Esophagus muscularis mucosa (tissue), 4 donors: ENCODE data around the gene ZNF598. TPM values are rescaled to one million over a fixed set of nuclear protein-coding genes. Genes with fewer than 3 reads are reported as not detected.
A peak's percentile ranks its signal among the peaks of the same experiment; 100 is the strongest.

Experiments used
- DNase-seq: peaks from one replicate; pipeline ENCODE4 v3.0.0-alpha.2; 2017; ENCODE audit errors: extremely low spot score
- H3K27ac ChIP-seq, 4 donors: fragments of 200-600 bp; sonication (generic); replicated peaks in 1 of 4; 1 replicate in 3 of 4; 2 replicates in 1 of 4; pipeline ENCODE4 v1.5.1; 2016 to 2019; ENCODE audit warnings: mild to moderate bottlenecking in 1 of 4
- H3K27me3 ChIP-seq, 4 donors: fragments of 200-600 bp; sonication (generic); one replicate each; pipeline versions ENCODE4 v1.5.1 to v1.6.0; 2016 to 2019
- H3K36me3 ChIP-seq, 4 donors: fragments of 200-600 bp; sonication (generic); one replicate each; pipeline ENCODE4 v1.5.1; 2016 to 2019
- H3K4me1 ChIP-seq, 4 donors: fragments of 200-600 bp; sonication (generic); one replicate each; pipeline ENCODE4 v1.5.1; 2016 to 2019
- H3K4me3 ChIP-seq, 4 donors: fragments of 200-600 bp; sonication (generic); 1 replicate in 2 of 4; 2 replicates in 2 of 4; pipeline ENCODE4 v1.5.1; 2016 to 2019; ENCODE audit warnings: mild to moderate bottlenecking in 4 of 4, moderate library complexity in 1 of 4
- H3K9me3 ChIP-seq, 4 donors: fragments of 200-600 bp; sonication (generic); 1 replicate in 3 of 4; 2 replicates in 1 of 4; pipeline ENCODE4 v1.5.1; 2016 to 2019
- CTCF ChIP-seq, 3 experiments: fragments of 200-600 bp in 2 of 3; fragments of 450-650 bp in 1 of 3; sonication (generic) in 2 of 3; IDR thresholded peaks; one replicate each; pipeline ENCODE4 v1.5.1; 2017 to 2019; ENCODE audit warnings: antibody characterized with exemption in 3 of 3, mild to moderate bottlenecking in 2 of 3, moderate library complexity in 1 of 3
- EP300 ChIP-seq: sonication (generic); formaldehyde crosslinking; IDR thresholded peaks from one replicate; pipeline ENCODE4 v1.6.1; 2017; ENCODE audit warnings: antibody characterized with exemption
- POLR2A ChIP-seq: fragments of 450-650 bp; IDR thresholded peaks from one replicate; pipeline ENCODE4 v1.6.1; 2017; ENCODE audit warnings: antibody characterized with exemption, moderate library complexity, mild to moderate bottlenecking, low read depth
- POLR2AphosphoS5 ChIP-seq, 2 donors: sonication (generic); formaldehyde crosslinking; IDR thresholded peaks; one replicate each; pipeline ENCODE4 v1.6.1; 2017; ENCODE audit warnings: antibody characterized with exemption in 2 of 2
- WGBS: methylation state at CpG from one replicate; pipeline ENCODE4 v1.1.5; 2018; 5-methylcytosine and 5-hydroxymethylcytosine counted together
- intact Hi-C: fragments of 100-400 bp; cut with DNase I; formaldehyde crosslinking; loops from one replicate; pipeline ENCODE4 v1.15.1; 2023
- total RNA-seq, 4 donors: library from RNA; depleted of rRNA; stranded (reverse); fragments of >200 nt; gene quantifications; one replicate each; pipeline versions ENCODE4 v1.1.0 to v1.2.1, GENCODE V29; 2016

ZNF598 gene
- total RNA-seq, 4 donors from 2014 or later: 23.3 to 46.5 (median 34.9) TPM

GRCh38 chr16:1991135-1991551, 18.5 kb downstream of the ZNF598 start:
- peaks cover 5 to 16% (median 14%) of the 10 kb centered on the region in 4 donors for H3K36me3 ChIP-seq
- H3K27ac ChIP-seq: no peak overlapping the region
- H3K4me1 ChIP-seq: peaks cover 26 to 43% (median 38%) of the 10 kb centered on the region in 4 donors
- no peaks in the 10 kb centered on the region for H3K9me3 ChIP-seq
- no peak for DNase-seq
- TF ChIP-seq EP300: no peak
- TF ChIP-seq CTCF (IDR thresholded peaks at IDR 0.05): no peak
- TF ChIP-seq POLR2AphosphoS5 (IDR thresholded peaks at IDR 0.05): no peak
- TF ChIP-seq POLR2A: no peak
- WGBS: 16% methylated on average over 8 of the region's 18 CpGs
- intact Hi-C loops: no loop called here
- H3K4me3 ChIP-seq: peak overlapping the region; percentile 45 to 61 (median 48)
- H3K27me3 ChIP-seq: peaks cover 3 to 48% (median 32%) of the 10 kb centered on the region in 4 donors

- Histone ChIP-seq H3K9me3 (no peaks in the 10 kb centered on the region), H3K27ac (no peak overlapping the region), H3K27me3 (peaks cover 3 to 48% (median 32%) of the 10 kb centered on the region in 4 donors), H3K4me1 (peaks cover 28 to 49% (median 43%) of the 10 kb centered on the region in 4 donors), H3K4me3 (peak overlapping the region; percentile 5 to 51 (median 22)), H3K36me3 (peaks cover 11 to 22% (median 20%) of the 10 kb centered on the region in 4 donors)
- WGBS: 0% methylated on average over 20 of the region's 50 CpGs
- TF ChIP-seq POLR2AphosphoS5 (IDR thresholded peaks at IDR 0.05): no peak
- intact Hi-C loops: no loop called here
- DNase-seq: no peak
Observed at GRCh38 chr16:1990351-1991134, 19.1 kb downstream of the ZNF598 start.

GRCh38 chr16:1990101-1990350, 19.6 kb downstream of the ZNF598 start:
- Histone ChIP-seq H3K36me3 (peaks cover 11 to 27% (median 23%) of the 10 kb centered on the region in 4 donors), H3K9me3 (no peaks in the 10 kb centered on the region), H3K27ac (no peak overlapping the region), H3K27me3 (peaks cover 3 to 48% (median 32%) of the 10 kb centered on the region in 4 donors), H3K4me3 (peak overlapping the region in 3 of 4 donors; percentile 20 to 51 (median 24)), H3K4me1 (peaks cover 33 to 54% (median 48%) of the 10 kb centered on the region in 4 donors)
- intact Hi-C loops: no loop called here
- under 1% methylated on average over 17 of the region's 25 CpGs for WGBS
- no peak for DNase-seq
- no peak for TF ChIP-seq POLR2A
- no peak for TF ChIP-seq CTCF (IDR thresholded peaks at IDR 0.05)
- TF ChIP-seq EP300: no peak
- no peak for TF ChIP-seq POLR2AphosphoS5 (IDR thresholded peaks at IDR 0.05)

- 17% methylated on average over 2 of the region's 67 CpGs for WGBS
- no peak within 1 kb of the TSS for H3K27ac ChIP-seq
- no peak for DNase-seq
- peaks cover 3 to 48% (median 32%) of the 10 kb centered on the region in 4 donors for H3K27me3 ChIP-seq
- TF ChIP-seq POLR2AphosphoS5 (IDR thresholded peaks at IDR 0.05) (no peak), CTCF (IDR thresholded peaks at IDR 0.05) (no peak), POLR2A (no peak), EP300 (no peak)
- intact Hi-C loops: no loop called here
- H3K4me3 ChIP-seq: peak within 1 kb of the TSS; percentile 5 to 51 (median 22)
- peaks cover 11 to 30% (median 23%) of the 10 kb centered on the region in 4 donors for H3K36me3 ChIP-seq
- H3K9me3 ChIP-seq: no peaks in the 10 kb centered on the region
- peaks cover 38 to 60% (median 53%) of the 10 kb centered on the region in 4 donors for H3K4me1 ChIP-seq
Observed at GRCh38 chr16:1989209-1990100, 20.2 kb downstream of the ZNF598 start, which contains the start of gene SYNGR3. TSS of gene SYNGR3 (plus strand) at chr16:1989970. CDS start at chr16:1990103, 133 bp downstream.

- Histone ChIP-seq H3K4me3 (no peak overlapping the region), H3K4me1 (peaks cover 42 to 64% (median 58%) of the 10 kb centered on the region in 4 donors), H3K36me3 (peaks cover 11 to 30% (median 23%) of the 10 kb centered on the region in 4 donors), H3K27ac (no peak overlapping the region), H3K9me3 (no peaks in the 10 kb centered on the region), H3K27me3 (peaks cover 3 to 49% (median 32%) of the 10 kb centered on the region in 4 donors)
- intact Hi-C loops: no loop called here
- 75% methylated on average over 6 of the region's 10 CpGs for WGBS
- no peak for DNase-seq
- no peak for TF ChIP-seq EP300
- no peak for TF ChIP-seq POLR2A
- TF ChIP-seq POLR2AphosphoS5 (IDR thresholded peaks at IDR 0.05): no peak
- no peak for TF ChIP-seq CTCF (IDR thresholded peaks at IDR 0.05)
Observed at GRCh38 chr16:1987198-1987597, 22.4 kb downstream of the ZNF598 start.
